GM12873 (cell line): ENCODE measurements around the gene PCDHGB2.

Source experiments
- CTCF ChIP-seq: IDR thresholded peaks from 2 replicates; pipeline ENCODE4 v1.5.1; 2012; ENCODE audit warnings: low read depth, mild to moderate bottlenecking, moderate library complexity, low read length, control low read depth; ENCODE audit not compliant: insufficient read depth; ENCODE audit errors: missing control alignments

PCDHGB2 gene

DNA sequence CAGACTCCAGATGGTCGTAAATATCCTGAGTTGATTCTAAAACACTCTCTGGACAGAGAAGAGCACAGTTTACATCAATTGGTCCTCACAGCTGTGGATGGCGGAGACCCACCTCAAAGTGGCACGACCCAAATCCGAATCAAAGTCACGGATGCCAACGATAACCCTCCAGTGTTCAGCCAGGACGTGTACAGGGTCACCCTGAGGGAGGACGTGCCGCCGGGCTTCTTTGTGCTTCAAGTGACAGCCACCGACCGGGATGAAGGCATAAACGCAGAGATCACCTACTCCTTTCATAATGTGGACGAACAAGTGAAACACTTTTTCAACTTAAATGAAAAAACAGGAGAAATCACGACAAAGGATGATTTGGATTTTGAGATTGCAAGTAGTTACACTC is 891 bp downstream of the PCDHGB2 start:
- no peak for TF ChIP-seq CTCF

GRCh38 chr5:141362719-141363118 is 2.9 kb downstream of the PCDHGB2 start:
- TF ChIP-seq CTCF, result no peak

DNA sequence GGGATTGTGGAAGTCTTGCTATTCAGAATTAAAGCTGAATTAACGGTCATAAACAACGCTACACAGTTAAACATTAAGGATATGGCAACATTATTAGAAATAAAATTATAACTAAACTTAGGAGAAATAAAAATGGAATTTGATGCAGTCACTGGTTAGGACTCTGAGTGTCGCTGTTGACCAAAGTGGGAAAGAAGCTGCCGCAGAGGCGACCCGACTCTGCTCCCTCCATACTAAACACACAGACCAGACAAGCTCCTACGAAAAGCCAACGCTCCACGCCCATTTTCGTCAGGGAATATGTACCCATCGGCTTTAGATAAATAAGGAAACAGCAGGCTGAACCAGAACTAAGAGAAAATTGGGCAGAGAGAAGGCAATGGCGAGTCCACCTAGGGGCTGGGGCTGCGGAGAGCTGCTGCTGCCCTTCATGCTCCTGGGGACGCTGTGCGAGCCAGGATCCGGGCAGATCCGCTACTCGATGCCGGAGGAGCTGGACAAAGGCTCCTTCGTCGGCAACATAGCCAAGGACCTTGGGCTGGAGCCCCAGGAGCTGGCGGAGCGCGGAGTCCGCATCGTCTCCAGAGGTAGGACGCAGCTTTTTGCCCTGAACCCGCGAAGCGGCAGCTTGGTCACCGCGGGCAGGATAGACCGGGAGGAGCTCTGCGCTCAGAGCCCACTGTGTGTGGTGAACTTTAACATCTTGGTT is 4.3 kb downstream of the PCDHGB2 start, which contains the start of gene PCDHGA5:
Gene PCDHGA5, plus strand, starts transcription at position 211 of the 709 bp plus-strand sequence. Its CDS starts 169 bp downstream, at position 380.
- TF ChIP-seq CTCF, result no peak

DNA sequence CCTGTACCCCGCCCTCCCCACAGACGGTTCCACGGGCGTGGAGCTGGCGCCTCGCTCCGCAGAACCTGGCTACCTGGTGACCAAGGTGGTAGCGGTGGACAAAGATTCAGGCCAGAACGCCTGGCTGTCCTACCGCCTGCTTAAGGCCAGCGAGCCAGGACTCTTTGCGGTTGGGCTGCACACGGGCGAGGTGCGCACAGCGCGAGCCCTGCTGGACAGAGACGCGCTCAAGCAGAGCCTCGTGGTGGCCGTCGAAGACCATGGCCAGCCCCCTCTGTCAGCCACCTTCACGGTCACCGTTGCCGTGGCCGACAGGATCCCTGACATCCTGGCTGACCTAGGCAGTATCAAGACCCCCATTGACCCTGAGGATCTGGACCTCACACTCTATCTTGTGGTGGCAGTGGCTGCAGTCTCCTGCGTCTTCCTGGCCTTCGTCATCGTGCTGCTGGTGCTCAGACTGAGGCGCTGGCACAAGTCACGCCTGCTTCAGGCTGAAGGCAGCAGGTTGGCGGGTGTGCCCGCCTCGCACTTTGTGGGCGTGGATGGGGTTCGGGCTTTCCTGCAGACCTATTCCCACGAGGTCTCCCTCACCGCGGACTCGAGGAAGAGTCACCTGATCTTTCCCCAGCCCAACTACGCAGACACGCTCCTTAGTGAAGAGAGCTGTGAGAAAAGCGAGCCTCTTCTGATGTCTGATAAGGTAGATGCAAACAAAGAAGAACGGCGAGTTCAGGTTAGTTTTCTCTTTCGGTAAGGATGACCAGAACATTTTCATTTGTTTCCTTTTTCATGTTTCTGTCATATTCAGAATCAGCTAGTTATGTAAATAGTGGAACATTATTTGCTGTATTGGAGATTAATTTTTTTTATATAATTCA is 6.5 kb downstream of the PCDHGB2 start:
- TF ChIP-seq CTCF, result no peak

- TF ChIP-seq CTCF, result peak; percentile 67
These were observed 10.4 kb downstream of the PCDHGB2 start, which contains the start of gene PCDHGB3 for GRCh38 chr5:141369994-141370848. Gene PCDHGB3 (plus strand): TSS chr5:141370242. CDS start chr5:141370395, 153 bp downstream.

DNA sequence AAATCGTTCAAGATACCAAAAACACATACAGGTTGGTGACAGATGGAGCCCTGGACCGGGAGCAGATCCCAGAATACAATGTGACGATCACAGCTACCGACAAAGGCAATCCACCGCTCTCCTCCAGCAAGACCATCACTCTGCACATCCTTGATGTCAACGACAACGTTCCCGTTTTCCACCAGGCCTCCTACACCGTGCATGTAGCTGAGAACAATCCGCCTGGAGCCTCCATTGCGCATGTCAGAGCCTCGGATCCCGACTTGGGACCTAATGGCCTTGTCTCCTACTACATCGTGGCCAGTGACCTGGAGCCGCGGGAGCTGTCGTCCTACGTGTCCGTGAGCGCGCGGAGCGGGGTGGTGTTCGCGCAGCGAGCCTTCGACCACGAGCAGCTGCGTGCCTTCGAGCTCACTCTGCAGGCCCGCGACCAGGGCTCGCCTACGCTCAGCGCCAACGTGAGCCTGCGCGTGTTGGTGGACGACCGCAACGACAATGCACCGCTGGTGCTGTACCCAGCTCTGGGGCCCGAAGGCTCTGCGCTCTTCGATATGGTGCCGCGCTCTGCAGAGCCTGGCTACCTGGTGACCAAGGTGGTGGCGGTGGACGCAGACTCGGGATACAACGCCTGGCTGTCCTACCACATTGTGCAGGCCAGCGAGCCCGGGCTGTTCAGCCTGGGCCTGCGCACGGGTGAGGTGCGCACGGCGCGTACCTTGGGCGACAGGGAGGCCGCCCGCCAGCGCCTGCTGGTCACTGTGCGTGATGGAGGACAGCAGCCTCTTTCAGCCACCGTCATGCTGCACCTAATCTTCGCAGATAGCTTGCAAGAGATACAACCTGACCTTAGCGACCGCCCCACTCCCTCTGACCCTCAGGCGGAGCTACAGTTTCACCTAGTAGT is 12.0 kb downstream of the PCDHGB2 start:
- TF ChIP-seq CTCF, result no peak
